PFSK-1 (cell line): Measurements from ENCODE around the gene STUM.

Source experiments
- FOXP2 ChIP-seq: optimal IDR thresholded peaks from 2 replicates; pipeline ENCODE3; 2011; ENCODE audit warnings: borderline replicate concordance, control low read depth, inconsistent platforms; ENCODE audit not compliant: insufficient read depth; ENCODE audit errors: extremely low read length, extremely low read depth
- POLR2AphosphoS5 ChIP-seq: IDR thresholded peaks from 2 replicates; pipeline ENCODE4 v1.6.1; 2012; ENCODE audit warnings: low read depth, mild to moderate bottlenecking, control low read depth, low read length, moderate library complexity
- REST ChIP-seq, 2 experiments: IDR thresholded peaks; 2 replicates each; pipeline versions ENCODE4 v1.6.1 to v1.8.0; 2011 to 2012; ENCODE audit warnings: low read depth in 2 of 2, low read length in 2 of 2, control low read depth in 1 of 2, inconsistent platforms in 1 of 2, mild to moderate bottlenecking in 1 of 2, moderate library complexity in 1 of 2; ENCODE audit not compliant: insufficient read depth in 1 of 2
- SIN3A ChIP-seq: IDR thresholded peaks from 2 replicates; pipeline ENCODE4 v1.6.1; 2012; ENCODE audit warnings: mild to moderate bottlenecking, low read length, moderate library complexity, borderline replicate concordance; ENCODE audit not compliant: insufficient read depth
- TAF1 ChIP-seq: IDR thresholded peaks from 2 replicates; pipeline ENCODE4 v1.6.1; 2012; ENCODE audit warnings: low read length, control low read depth, borderline replicate concordance; ENCODE audit not compliant: insufficient read depth

Gene STUM

DNA sequence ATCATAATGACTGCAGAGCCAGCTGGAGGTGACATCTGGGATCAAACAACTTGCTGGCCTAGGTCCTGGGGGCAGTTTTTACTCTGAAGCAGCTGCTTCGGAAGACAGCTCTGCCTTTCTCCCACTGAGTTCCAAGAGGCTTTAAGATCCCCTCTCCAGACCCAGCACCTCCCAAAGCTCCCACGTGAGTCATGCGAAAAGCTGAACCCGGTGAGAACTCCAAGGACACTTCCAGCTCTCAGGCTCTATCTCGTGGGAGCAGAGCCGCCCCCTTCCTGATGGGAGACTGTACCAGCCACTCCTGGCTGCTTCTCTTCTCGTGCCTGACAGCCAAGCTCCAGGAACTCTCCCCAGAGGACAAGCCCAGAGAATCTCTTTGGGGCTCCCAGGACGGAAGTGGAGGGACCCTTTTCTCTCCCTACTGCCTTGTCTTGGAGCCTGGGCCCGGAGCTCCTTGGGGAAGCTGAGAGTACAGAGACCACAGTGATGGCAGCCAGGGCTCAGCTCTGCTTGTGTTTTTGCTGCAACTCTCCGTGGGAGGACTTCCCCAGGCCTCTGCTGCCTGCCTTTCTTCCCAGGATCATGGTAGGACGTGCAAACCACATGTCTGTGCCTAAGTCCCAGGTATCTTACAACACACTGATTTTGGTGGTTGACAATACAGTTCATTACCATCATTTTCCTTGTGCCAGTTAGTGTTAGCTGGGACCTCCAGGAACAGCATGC is 40.6 kb downstream of the STUM start:
- TF ChIP-seq POLR2AphosphoS5 (no peak), TAF1 (no peak), REST (IDR thresholded peaks at IDR 0.05; ENCODE audit: insufficient read depth in 1 of 2, low read depth in 2 of 2, low read length in 2 of 2) (no peak), FOXP2 (no peak), SIN3A (no peak)

DNA sequence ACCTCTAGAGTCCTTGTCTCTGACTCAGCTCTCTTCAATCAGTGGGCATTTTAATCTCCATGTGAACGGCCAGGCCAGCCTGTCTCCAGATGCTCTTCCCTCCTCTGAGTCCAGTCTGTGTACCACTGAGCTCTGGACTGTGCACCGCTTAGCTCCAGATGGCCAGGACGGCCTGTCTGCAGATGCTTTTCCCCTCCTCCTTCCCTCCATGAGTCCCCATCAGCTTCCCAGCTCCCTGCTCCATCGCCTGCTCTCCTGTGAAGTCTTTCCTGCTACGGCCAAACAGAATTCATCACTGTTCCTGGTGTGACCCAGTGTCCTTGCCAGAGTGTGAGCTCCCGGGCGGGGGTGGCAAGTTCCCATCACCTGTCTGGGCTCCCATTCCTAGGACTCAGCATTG is 42.0 kb downstream of the STUM start:
- TF ChIP-seq FOXP2 (no peak), TAF1 (no peak), REST (IDR thresholded peaks at IDR 0.05; ENCODE audit: insufficient read depth in 1 of 2, low read depth in 2 of 2, low read length in 2 of 2) (no peak), POLR2AphosphoS5 (no peak), SIN3A (no peak)

- TF ChIP-seq TAF1 = no peak
- TF ChIP-seq POLR2AphosphoS5 = no peak
- no peak for TF ChIP-seq REST (IDR thresholded peaks at IDR 0.05; ENCODE audit: insufficient read depth in 1 of 2, low read depth in 2 of 2, low read length in 2 of 2)
- no peak for TF ChIP-seq FOXP2
- TF ChIP-seq SIN3A = no peak
These were observed 45.0 kb downstream of the STUM start for GRCh38 chr1:226593541-226593940.

DNA sequence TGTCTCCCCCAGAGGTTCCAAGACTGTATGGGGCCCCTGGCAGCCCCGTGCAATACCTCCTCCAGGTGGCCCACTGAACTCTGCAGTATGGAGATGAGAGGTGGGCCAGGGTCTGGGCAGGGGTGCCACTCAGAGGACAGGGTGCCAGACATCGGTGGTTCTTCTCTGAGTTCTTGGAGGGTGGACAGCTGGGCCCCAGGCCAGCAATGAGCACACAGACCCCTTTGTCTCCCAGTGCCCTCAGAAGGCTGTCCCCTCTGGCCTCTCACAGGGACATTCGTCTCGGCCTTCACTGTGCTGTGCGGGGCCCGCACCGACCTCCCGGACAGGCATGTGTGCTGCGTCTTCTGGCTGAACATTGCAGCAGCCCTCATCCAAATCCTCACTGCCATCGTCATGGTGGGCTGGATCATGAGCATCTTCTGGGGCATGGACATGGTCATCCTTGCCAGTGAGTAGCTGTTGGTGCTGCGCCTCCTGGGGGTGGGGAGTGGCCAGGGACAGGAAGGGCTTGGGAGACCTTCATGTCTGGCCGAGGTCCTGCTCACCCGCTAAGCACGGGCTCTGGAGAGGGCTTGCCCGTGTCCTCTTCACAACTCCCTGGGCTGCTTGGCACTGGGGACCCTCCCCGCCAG is 48.1 kb downstream of the STUM start:
- TF ChIP-seq TAF1 = no peak
- no peak for TF ChIP-seq SIN3A
- TF ChIP-seq FOXP2 = no peak
- TF ChIP-seq POLR2AphosphoS5 = no peak
- TF ChIP-seq REST (IDR thresholded peaks at IDR 0.05; ENCODE audit: insufficient read depth in 1 of 2, low read depth in 2 of 2, low read length in 2 of 2) = no peak
